Activated CD8-positive, alpha-beta T cell treated with anti-CD3 and anti-CD28 coated beads, Interleukin-2, amount 10 ng/mL, durations not matched to agents 7 days and 5 days (primary cell): ENCODE measurements around the gene METTL2B. TPM values are rescaled to one million over a fixed set of nuclear protein-coding genes. Genes with fewer than 3 reads are reported as not detected.

Experiments used
- ATAC-seq: fragments of 150-1000 bp; cut with Tn5 transposase; one replicate; pipeline ENCODE4 v1.10.0; 2021; ENCODE audit warnings: moderate library complexity
- CTCF ChIA-PET: fragments of 350-600 bp; sonication (Branson Sonifier 250); formaldehyde crosslinking; loops from one replicate; lab custom pipeline; 2021; ENCODE audit warnings: antibody characterized with exemption; lab: Charles Lee
- POLR2A ChIA-PET: fragments of 350-600 bp; sonication (Branson Sonifier 250); formaldehyde crosslinking; loops from one replicate; lab custom pipeline; 2021; ENCODE audit warnings: antibody characterized with exemption; lab: Charles Lee
- DNase-seq: peaks from one replicate; pipeline ENCODE4 v3.0.0-alpha.2; 2020
- H3K27ac Mint-ChIP-seq: one replicate; pipeline ENCODE4 v1.8.0; 2021; ENCODE audit warnings: mild to moderate bottlenecking, mixed read lengths
- H3K27me3 Mint-ChIP-seq: one replicate; pipeline ENCODE4 v1.8.0; 2021; ENCODE audit warnings: low read depth, mixed read lengths
- H3K36me3 Mint-ChIP-seq: one replicate; pipeline ENCODE4 v1.8.0; 2021; ENCODE audit warnings: low read depth, mixed read lengths
- H3K4me1 Mint-ChIP-seq: one replicate; pipeline ENCODE4 v1.8.0; 2021; ENCODE audit warnings: low read depth, mixed read lengths
- H3K4me3 Mint-ChIP-seq: one replicate; pipeline ENCODE4 v1.8.0; 2021; ENCODE audit warnings: mild to moderate bottlenecking, mixed read lengths
- H3K9me3 Mint-ChIP-seq: one replicate; pipeline ENCODE4 v1.8.0; 2022; ENCODE audit warnings: mixed read lengths; ENCODE audit not compliant: insufficient read depth
- total RNA-seq, 2 experiments: library from RNA; stranded (reverse); gene quantifications; one replicate each; pipeline ENCODE4 v1.2.3, GENCODE V29; 2021

METTL2B gene
- total RNA-seq, 2 experiments from 2014 or later, result 29.2 to 32.2 TPM

- Mint-ChIP-seq H3K4me3 (no peak overlapping the region), H3K27ac (no peak overlapping the region), H3K4me1 (peaks cover 7% of the 10 kb centered on the region), H3K9me3 (no peaks in the 10 kb centered on the region), H3K36me3 (no peaks in the 10 kb centered on the region), H3K27me3 (peaks cover 6% of the 10 kb centered on the region)
- ChIA-PET POLR2A (interaction anchor here (0.8 to 1.0 kb wide), 2 partner anchors 11 to 14 kb away, joined by 3 to 4 read pairs; partner anchors contain the start of gene HILPDA), CTCF (interaction anchor here (1.0 to 4.2 kb wide), 6 partner anchors 10 to 57 kb away, joined by 3 to 52 read pairs (median 8); no protein-coding TSS in a partner anchor)
- no peak for ATAC-seq
- no peak for DNase-seq
Observed at GRCh38 chr7:128443831-128444600, 32.5 kb upstream of the METTL2B start.

- Mint-ChIP-seq H3K4me3 (no peak overlapping the region), H3K36me3 (no peaks in the 10 kb centered on the region), H3K9me3 (no peaks in the 10 kb centered on the region), H3K27ac (no peak overlapping the region), H3K4me1 (peaks cover 14% of the 10 kb centered on the region), H3K27me3 (peaks cover 2% of the 10 kb centered on the region)
- ATAC-seq (no peak), DNase-seq (no peak)
- POLR2A ChIA-PET, result no interaction called here
- CTCF ChIA-PET, result interaction anchor here (1.5 to 4.2 kb wide), 2 partner anchors 14 to 19 kb away, joined by 9 to 52 read pairs; no protein-coding TSS in a partner anchor
Observed at GRCh38 chr7:128446306-128446705, 30.2 kb upstream of the METTL2B start.

- ATAC-seq (no peak), DNase-seq (no peak)
- ChIA-PET CTCF (interaction anchor here (1.2 to 2.9 kb wide), 4 partner anchors 11 to 23 kb away, joined by 5 to 34 read pairs (median 18); no protein-coding TSS in a partner anchor), POLR2A (no interaction called here)
- Mint-ChIP-seq H3K27ac (no peak overlapping the region), H3K4me1 (peaks cover 21% of the 10 kb centered on the region), H3K4me3 (no peak overlapping the region), H3K9me3 (no peaks in the 10 kb centered on the region), H3K36me3 (no peaks in the 10 kb centered on the region), H3K27me3 (peaks cover 9% of the 10 kb centered on the region)
Observed at GRCh38 chr7:128447941-128448564, 28.5 kb upstream of the METTL2B start.

- no peak overlapping the region for H3K4me3 Mint-ChIP-seq
- H3K27me3 Mint-ChIP-seq, result peaks cover 9% of the 10 kb centered on the region
- ChIA-PET CTCF (interaction anchor here (1.2 to 2.9 kb wide), 4 partner anchors 11 to 23 kb away, joined by 5 to 34 read pairs (median 18); no protein-coding TSS in a partner anchor), POLR2A (no interaction called here)
- DNase-seq (no peak), ATAC-seq (no peak)
- peaks cover 21% of the 10 kb centered on the region for H3K4me1 Mint-ChIP-seq
- no peak overlapping the region for H3K27ac Mint-ChIP-seq
- H3K36me3 Mint-ChIP-seq, result no peaks in the 10 kb centered on the region
- no peaks in the 10 kb centered on the region for H3K9me3 Mint-ChIP-seq
Observed at GRCh38 chr7:128448751-128449302, 27.7 kb upstream of the METTL2B start.

GRCh38 chr7:128450409-128450808, 26.1 kb upstream of the METTL2B start:
- Mint-ChIP-seq H3K27ac (no peak overlapping the region), H3K4me1 (peaks cover 25% of the 10 kb centered on the region), H3K27me3 (peaks cover 9% of the 10 kb centered on the region), H3K4me3 (peak overlapping the region; percentile 4), H3K36me3 (no peaks in the 10 kb centered on the region), H3K9me3 (no peaks in the 10 kb centered on the region)
- POLR2A ChIA-PET, result no interaction called here
- ATAC-seq, result no peak
- DNase-seq, result no peak
- CTCF ChIA-PET, result interaction anchor here (2.8 to 2.9 kb wide), 2 partner anchors 23 to 25 kb away, joined by 14 to 21 read pairs; no protein-coding TSS in a partner anchor

- no peaks in the 10 kb centered on the region for H3K36me3 Mint-ChIP-seq
- ATAC-seq (no peak), DNase-seq (no peak)
- peaks cover 9% of the 10 kb centered on the region for H3K27me3 Mint-ChIP-seq
- H3K4me1 Mint-ChIP-seq, result peaks cover 27% of the 10 kb centered on the region
- ChIA-PET POLR2A (no interaction called here), CTCF (interaction anchor here (1.2 to 4.1 kb wide), 2 partner anchors 19 to 24 kb away, joined by 3 to 40 read pairs; no protein-coding TSS in a partner anchor)
- H3K27ac Mint-ChIP-seq, result no peak overlapping the region
- H3K4me3 Mint-ChIP-seq, result no peak overlapping the region
- H3K9me3 Mint-ChIP-seq, result no peaks in the 10 kb centered on the region
Observed at GRCh38 chr7:128450913-128451312, 25.6 kb upstream of the METTL2B start.

- Mint-ChIP-seq H3K9me3 (no peaks in the 10 kb centered on the region), H3K27me3 (peaks cover 7% of the 10 kb centered on the region), H3K4me3 (no peak overlapping the region), H3K36me3 (peaks cover 7% of the 10 kb centered on the region), H3K4me1 (peaks cover 37% of the 10 kb centered on the region), H3K27ac (no peak overlapping the region)
- DNase-seq, result no peak
- ChIA-PET CTCF (interaction anchor here (1.0 to 4.1 kb wide), 8 partner anchors 9 to 30 kb away, joined by 3 to 40 read pairs (median 6); no protein-coding TSS in a partner anchor), POLR2A (interaction anchor here (0.6 kb wide), 1 partner anchor 285 kb away, joined by 4 read pairs; no protein-coding TSS in a partner anchor)
- no peak for ATAC-seq
Observed at GRCh38 chr7:128452552-128452951, 24.0 kb upstream of the METTL2B start.

GRCh38 chr7:128453836-128454804, 22.4 kb upstream of the METTL2B start:
- Mint-ChIP-seq H3K36me3 (peaks cover 18% of the 10 kb centered on the region), H3K4me1 (peaks cover 51% of the 10 kb centered on the region), H3K27me3 (peaks cover 7% of the 10 kb centered on the region), H3K27ac (peak overlapping the region; percentile 55), H3K4me3 (peak overlapping the region; percentile 25), H3K9me3 (no peaks in the 10 kb centered on the region)
- ChIA-PET CTCF (interaction anchor here (0.7 to 4.1 kb wide), 10 partner anchors 9 to 29 kb away, joined by 3 to 40 read pairs (median 4); no protein-coding TSS in a partner anchor), POLR2A (interaction anchor here (1.4 kb wide), 1 partner anchor 23 kb away, joined by 5 read pairs; the partner anchor contains the start of gene METTL2B)
- no peak for ATAC-seq
- DNase-seq, result no peak

GRCh38 chr7:128454808-128455542, 21.6 kb upstream of the METTL2B start:
- Mint-ChIP-seq H3K4me3 (peak overlapping the region; percentile 89), H3K36me3 (peaks cover 25% of the 10 kb centered on the region), H3K9me3 (no peaks in the 10 kb centered on the region), H3K27ac (peak overlapping the region; percentile 93), H3K27me3 (peaks cover 7% of the 10 kb centered on the region), H3K4me1 (peaks cover 60% of the 10 kb centered on the region)
- DNase-seq (no peak), ATAC-seq (no peak)
- ChIA-PET POLR2A (interaction anchor here (1.0 to 1.4 kb wide), 5 partner anchors 10 to 44 kb away, joined by 3 to 8 read pairs (median 4); partner anchors contain the start of gene METTL2B), CTCF (interaction anchor here (0.7 to 4.1 kb wide), 9 partner anchors 13 to 133 kb away, joined by 3 to 40 read pairs (median 5); partner anchors contain the start of gene METTL2B)
